HS-5 (cell line): ENCODE results near the gene RAPGEF4.

Source experiments
- DNase-seq: peaks from one replicate; pipeline ENCODE4 v3.0.0-alpha.2; 2012; ENCODE audit warnings: low read depth

RAPGEF4 gene

DNA sequence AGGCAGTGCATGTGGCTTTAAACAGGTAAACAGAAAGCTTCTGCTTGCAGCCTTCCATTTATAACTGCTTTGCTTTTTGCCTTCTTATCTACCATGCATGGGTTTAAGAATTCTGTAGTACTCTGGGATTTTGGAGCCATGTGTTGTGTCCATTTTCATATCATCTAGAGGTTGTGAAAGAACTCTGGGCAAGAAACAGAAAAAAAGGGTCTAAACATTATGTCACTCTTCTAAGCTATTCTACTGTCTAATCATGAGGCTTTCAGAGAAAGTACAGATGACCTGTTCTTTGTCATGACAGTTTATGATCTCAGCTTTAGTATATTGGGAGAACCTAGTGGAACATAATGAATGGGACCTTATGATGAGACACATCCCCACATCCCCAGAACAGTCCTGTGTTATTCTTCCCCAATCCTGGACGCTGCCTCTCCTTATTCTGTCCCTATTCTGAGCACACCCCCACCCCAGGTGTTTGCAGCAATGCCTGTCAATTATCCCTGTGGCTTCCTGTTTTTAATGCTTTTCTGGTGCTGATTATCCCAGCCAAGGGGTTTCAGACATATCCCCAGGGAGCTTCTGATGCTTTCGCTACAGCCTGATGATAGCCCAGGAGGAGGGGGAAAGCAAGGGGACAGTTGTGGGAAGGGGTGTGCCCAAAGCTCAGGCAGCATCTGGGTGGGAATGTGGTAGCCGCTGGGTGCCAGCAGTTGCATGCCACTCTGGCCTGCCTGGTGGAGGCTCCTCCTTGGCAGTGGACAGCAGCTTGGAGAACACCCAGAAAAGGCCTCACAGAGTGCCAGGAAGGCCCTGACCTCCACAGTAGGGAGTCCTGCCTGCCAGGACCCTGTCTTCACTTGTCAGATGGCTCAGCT, 170.5 kb downstream of the RAPGEF4 start:
- DNase-seq = no peak

DNA sequence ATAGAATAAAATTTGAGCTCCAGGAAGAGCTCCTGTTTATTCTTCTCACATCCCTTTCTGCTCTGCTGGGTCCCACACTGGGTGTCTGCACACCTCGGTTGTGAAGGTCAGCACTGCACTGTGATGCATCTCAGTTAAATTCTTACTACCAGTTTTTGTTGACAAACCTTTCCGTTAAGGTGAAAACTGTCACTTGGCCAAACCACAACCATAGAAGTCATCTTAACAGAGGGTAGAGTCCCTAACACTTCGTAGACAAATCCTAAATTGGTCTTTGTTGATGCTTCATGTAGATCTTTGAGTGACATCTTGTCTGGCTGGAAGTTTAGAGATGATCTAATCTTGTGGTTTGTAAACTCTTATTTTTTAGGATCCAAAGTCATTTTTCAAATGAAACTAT, 172.6 kb downstream of the RAPGEF4 start:
- DNase-seq = no peak

DNA sequence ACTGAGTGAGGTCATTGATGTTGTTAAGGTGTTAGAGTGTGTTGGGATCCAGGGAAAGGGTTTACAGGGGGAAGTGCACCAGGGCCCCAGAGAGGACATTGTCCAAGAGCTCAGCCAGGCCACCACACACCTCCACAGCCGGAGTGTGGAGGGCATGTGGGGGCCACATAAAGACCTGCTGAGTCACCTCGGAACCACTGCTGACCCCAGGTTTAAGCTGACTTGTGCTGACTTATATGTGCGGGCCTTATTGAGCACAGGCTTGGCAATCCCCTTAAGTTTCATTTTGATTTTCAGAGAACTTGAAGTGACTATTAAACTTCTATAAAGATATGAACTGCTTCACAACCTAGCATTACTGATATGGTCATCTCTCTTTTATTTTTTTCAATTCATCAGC, 173.8 kb downstream of the RAPGEF4 start:
- no peak for DNase-seq

DNA sequence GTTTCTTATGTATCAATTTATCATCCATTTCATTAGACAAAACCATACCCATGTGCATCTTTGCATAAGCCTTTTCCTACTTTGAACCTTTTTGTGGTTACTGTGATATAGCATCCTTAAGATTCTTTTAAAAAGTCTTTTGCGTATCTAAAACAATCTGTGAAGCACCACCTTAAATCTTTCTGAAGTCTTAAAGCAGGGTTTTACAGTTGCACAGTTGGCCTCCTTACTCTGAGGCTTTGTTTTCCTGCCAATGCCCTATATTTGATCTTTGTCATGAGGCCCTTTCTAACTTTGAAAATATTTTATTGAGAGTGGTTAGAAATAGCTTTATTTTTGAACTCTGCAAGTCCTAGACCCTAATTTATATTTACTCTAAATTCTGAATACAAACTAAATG, 176.6 kb downstream of the RAPGEF4 start:
- no peak for DNase-seq

DNA sequence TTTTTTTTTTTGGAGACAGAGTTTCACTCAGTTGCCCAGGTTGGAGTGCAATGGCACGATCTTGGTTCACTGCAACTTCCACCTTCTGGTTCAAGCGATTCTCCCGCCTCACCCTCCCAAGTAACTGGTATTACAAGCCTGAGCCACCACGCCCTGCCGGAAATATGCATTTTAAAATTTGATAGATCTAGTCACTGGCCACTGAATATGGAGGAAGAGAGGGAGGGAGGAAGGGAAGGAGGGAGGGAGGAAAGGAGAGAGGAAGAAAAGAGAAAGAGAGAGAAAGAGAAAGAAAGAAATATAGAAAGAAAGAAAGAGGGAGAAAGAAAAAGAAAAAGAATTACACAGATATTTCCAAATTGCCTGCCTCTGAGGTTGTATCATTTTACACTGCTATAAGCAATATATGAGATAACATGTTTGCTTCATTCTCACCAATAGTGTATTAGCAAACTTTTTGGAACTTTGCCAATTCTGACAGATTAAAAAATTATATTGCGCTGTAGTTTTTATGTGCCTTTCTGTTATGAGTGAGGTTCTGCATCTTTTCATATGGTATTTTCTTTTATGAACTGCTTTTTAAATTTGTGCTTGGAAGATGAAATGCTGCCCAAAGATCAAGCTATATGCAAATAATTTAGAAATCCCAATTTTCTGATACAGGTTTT, 178.8 kb downstream of the RAPGEF4 start:
- no peak for DNase-seq

DNA sequence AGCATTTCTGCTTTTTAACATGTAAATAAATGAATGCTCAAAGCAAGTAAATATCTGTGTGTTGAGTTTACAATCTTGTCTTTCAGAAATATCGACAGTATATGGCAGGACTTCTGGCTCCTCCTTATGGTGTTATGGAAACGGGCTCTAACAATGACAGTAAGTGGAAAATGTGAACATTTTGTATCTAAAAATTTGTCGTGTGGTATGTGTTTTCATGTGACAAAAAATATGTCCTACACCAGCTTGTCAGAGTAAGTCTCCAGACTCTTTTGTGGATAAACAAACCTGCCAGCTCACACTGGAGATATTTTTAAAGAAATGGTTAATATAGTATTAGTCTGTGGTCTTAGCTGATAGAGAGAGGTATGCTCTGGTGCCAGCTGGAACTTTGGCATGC, 182.1 kb downstream of the RAPGEF4 start:
- no peak for DNase-seq

DNA sequence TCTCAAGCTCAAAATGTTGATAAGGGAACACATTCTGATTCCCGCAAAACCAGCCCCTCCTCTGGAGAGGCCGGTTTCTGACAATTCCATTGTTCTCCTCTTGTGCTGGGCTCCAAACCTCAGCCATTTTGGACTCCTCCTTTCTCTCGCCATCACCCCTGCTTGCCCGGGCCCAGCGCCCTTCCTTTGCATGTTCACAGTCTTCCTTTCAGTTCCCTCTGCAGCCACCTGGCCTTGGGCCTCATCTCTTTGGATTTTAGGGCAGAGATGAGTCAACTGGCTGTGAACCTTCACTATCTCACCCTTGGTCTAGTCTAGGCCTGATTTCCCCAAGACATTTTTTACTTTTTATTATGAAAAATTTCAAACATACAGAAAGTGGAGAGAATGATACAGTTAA, 184.1 kb downstream of the RAPGEF4 start:
- no peak for DNase-seq

DNA sequence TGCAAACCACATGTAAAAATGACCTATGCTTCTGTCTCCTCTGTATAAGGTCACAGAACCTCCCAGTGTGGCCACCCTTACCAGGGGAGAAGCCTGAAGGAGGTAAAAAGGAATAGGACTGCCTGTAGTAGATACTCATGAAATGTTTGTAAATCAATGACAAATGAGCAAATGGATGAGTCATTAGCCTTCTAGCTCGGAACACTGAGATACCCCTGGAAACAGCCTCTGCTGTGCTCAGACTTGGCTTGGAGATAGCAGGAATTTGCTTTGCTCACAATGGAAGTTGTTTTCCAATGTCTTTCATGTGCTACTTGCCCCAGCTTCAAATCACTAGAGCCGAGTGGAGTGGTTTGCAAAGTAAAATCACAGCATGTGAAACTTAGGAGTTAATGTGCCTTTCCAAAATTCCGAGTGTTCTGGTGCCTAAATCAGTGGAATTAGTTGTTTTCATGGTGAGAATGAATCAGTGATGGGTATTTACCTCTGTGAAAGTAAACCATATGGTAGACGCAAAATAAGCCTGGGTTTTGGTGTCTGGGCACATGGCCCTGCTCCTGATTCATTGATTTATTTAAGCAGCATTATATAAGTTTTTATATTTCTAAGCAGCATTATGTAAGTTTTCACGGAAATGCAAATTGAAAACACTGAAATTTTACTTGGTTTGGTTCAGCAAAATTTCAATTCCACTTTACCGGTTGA, 186.0 kb downstream of the RAPGEF4 start:
- no peak for DNase-seq

DNA sequence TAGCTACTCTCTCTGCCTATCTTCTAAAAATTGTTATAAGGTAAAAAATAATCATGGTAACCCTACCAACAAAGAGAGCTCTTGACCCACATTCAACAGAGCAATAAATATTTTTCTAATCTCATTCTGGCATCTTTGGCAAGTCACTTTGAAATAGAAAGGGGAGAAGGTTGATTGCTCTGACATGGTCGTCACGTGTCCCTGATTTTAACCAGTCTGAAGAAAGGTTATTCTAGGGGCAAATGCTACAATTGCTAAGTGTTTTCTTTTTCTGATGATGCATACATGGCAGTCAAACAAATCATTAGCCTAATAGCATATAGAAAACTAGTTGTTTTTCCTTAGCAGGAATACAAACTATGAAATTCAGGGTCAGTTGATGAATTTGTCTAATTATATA, 186.7 kb downstream of the RAPGEF4 start:
- DNase-seq = no peak

DNA sequence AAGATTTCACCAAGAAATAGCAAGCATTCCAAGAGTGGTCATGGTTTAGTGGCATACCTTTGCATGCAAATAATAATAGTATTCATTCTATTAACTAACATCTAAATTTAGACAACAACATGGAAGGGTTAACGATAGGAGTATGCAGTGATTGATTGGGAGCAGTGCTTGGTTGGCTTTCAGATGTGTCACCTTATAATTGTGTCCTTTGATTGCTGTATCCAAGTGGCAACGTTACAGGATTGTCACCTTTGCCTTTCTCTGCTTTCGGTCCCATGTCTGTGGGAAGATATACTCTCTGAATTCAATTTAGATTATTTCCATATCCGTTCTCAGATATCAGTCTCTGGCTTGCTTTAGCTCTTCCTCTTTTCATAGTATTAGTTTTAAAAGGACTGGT, 187.2 kb downstream of the RAPGEF4 start:
- no peak for DNase-seq

DNA sequence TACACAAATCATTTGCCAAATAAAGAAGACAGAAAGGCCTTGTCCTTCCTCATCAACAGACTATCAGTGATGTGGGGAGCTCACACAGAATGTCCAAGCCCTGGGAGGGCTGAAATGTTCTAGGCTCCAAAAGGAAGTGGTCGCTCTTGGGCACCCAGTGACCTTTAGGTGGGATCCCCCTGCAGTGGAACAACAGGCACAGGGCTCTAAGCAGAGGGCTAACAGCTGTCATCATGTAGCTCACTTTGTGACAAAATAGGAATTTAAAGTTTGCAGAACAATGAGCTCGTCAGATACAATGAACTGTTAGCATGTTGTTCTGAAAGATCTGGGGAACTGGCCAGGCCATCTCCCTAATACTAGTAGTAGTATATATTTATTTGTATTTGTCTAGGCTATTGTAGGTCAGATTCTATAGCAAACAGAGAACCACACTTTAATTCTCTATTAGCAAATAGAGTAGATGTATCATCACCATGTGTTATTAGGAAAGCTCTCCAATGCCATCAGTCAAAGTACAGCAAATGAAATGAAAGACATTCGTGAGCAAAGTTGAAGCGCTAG, 188.5 kb downstream of the RAPGEF4 start:
- DNase-seq = no peak

DNA sequence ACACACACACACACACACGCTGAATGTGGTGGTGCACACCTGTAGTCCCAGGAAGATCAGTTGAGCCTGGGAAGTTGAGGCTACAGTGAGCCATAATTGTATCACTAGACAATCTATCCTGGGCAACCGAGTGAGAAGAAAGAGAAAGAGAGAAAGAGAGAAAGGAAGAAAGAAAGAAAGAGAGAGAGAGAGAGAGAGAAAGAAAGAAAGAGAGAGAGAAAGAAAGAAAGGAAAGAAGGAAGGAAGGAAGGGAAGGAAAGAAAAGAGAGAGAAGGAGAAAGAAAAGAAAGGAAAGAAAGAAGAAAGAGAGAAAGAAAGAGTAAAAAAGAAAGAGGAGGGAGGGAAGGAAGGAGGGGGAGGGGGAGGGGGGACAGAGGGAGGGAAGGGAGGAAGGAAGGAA, 190.0 kb downstream of the RAPGEF4 start:
- no peak for DNase-seq

DNA sequence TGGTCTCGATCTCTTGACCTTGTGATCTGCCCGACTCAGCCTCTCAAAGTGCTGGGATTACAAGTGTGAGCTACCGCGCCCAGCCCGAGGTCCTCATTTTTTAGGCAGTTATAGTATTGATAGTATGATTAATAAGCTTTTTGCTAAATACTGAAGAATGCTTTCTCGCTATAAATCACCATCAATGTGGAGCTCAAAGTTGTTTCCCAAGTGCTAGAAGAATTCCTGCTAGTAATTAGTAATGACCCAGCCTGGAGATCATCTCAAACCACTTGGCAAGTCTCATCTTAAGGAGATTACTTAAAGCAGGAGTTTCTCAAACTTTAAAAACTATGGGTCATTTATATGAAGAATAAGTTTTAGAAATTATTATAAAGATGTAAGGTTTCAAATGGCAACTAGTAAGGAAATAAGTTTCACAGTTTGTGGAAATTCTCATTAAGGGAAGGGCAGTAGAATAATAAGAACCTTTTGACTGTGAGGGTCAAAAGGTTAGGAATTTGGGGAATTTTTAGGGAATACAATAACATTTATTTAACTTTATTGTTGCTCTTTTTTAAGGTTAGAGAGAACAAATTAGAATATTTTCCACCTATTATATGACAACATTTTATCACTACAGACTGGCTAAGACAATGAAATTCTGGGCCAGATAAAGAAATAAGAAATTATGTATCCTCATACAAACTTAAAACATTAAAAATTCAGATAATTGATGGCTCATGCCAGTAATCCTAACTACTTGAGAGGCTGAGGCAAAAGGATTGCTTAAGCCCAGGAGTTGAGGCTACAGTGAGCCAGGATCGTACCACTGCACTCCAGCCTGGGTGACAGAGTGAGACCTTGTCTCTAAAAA, 191.4 kb downstream of the RAPGEF4 start:
- no peak for DNase-seq

DNA sequence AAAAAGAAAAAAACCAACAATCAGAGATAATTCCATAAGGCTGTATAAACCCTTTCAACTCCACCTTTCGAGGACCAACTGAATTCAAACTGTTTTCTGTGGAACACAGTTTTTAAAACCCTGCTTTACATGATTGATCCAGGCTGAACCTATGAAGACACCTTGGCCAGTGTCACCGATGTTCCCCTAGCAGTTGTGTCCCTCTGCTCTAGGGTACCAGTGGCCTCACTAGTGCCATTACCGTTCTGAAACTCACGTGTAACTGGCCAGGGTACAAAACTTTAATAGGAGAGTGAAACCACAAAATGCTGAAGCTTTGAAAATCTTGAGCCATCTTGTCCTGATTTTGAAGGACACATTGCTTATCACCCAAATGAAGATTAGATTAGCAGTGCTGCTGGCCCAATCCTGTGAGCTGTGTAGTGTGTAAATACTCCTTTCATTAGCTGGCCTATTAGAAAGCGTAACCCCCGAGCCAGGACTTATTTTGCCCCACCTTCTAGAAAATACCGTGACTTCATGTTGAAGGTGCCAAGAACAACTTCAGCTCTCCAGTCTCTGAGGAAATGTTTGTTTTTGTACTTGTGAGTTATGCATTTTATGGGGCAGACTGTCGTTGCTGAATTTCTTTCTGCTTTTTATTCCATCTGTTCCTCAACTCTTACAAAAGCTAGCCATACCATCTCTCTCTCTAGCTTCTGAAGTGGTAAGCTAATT, 192.2 kb downstream of the RAPGEF4 start:
- DNase-seq = no peak

DNA sequence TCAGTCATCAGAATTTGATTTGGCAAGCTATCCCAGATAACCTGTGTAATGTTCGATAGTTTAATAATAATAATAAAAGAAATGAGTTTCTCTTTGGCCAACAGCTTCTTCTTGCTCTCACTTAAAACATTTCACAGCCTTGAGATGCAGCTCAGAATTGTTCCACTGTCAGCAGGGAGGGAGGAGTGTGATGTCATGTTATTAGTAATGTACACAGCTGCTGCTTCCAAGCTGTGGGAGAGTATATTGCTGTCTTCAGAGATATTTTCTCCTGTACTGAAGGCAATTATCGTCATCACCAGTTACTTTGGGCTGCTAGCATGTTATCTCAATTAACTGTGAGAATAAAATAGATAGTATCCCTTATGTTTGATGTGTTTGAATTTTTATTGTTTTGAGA, 193.1 kb downstream of the RAPGEF4 start:
- DNase-seq = no peak

DNA sequence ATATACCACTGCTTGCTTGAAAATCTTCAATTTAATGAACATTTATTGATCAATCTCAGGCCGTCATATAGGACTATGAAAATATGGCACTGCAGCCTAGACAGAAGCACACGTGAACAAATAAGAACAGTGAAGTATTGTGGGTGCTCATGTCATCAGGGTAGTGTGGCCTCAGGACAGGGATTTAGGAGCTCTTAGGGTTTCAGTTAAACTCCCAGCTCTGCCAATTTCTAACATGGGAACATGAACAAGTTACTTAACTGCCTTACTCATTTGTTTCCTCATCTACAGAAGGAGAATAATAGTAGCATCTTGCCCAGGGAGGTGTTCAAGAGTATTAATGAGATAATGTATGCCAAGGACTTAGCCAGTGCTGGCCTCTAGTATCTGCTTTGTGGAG, 194.0 kb downstream of the RAPGEF4 start:
- no peak for DNase-seq

DNA sequence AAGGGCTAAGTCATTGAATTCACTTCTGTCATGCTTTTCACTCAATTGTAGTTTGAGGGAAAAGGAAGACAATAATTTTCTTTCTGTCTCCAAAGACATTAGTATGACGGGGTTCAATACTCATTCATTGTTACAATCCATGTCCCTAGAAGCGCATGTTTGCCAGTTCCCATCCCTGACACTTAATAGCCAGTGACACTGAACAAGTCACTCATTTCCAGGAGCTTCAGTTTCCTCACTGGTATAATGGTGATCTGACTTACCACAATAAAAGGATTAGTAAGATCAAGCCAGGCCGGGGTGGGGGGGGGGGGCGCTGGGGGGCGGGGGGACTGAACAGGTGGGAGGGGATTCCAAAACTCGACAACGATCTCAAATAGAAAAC, 195.2 kb downstream of the RAPGEF4 start:
- no peak for DNase-seq

DNA sequence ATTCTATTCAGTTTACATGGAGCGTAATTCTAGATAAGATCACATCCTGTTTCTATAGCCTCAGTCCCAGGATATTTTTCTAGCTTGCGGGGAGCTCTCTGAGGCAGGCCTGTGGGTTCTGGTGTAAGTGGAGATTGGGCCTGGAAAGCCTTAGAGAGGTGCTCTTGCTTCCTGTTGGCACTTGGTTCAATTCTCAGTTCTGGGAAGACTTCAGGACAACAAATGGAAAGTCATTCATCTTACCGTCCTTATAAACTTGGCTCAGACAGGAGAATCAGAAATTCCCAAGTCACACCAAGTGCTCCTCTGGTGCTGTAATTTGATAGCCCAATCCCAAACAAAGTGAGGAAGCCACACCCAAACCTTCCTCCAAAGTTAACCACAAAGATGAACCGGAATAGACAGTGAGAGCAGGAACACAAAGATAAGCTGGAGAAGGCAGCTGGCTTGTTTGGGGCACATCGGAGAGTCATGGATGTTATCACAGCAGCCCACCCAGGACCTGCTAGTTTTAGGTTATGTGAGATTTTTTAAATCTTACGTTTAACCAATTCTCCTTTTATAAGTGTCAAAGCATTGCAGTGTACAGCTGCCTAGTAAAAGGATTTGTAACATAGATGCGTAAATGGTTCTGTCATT, 195.7 kb downstream of the RAPGEF4 start:
- DNase-seq = no peak

DNA sequence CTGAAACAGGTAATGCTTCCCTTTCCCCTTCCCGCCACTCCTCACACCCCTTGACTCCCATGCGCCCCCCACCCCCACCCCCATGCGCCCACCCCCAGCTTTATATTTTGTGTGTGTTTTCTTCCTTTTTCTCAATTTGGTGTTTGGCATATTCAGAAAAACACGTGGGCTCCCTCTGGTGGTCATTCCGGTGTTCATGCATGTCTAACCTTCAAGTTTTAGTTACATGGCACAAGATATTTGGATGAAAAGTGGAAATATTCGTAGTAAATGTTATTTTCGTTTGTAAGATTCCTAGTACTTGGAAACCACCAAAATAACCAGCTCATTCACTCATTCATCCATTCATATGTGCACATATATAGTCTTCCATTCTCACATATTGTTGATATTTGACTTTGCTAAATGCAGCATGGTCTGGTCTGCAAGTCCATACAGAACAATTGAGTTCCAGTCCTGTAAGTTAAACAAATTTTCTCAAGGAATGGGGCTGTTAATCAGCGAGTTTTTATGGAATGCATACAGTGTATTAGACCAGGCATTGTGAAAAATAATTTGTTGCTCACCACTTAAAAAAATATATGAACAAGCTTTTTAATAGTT, 196.4 kb downstream of the RAPGEF4 start:
- peak; percentile 37 for DNase-seq
